Stimulated activated CD8-positive, alpha-beta memory T cell treated with anti-CD3 and anti-CD28 coated beads, Interleukin-4, amount 100 ng/mL, for 1 hour (primary cell): ENCODE data around the gene PBXIP1.
A peak's percentile ranks its signal among the peaks of the same experiment; 100 is the strongest.

Experiments used
- DNase-seq, 2 donors: peaks; one replicate each; pipeline ENCODE4 v3.0.0-alpha.2; 2020; ENCODE audit warnings: low read depth in 2 of 2, low spot score in 1 of 2

The PBXIP1 gene

DNA sequence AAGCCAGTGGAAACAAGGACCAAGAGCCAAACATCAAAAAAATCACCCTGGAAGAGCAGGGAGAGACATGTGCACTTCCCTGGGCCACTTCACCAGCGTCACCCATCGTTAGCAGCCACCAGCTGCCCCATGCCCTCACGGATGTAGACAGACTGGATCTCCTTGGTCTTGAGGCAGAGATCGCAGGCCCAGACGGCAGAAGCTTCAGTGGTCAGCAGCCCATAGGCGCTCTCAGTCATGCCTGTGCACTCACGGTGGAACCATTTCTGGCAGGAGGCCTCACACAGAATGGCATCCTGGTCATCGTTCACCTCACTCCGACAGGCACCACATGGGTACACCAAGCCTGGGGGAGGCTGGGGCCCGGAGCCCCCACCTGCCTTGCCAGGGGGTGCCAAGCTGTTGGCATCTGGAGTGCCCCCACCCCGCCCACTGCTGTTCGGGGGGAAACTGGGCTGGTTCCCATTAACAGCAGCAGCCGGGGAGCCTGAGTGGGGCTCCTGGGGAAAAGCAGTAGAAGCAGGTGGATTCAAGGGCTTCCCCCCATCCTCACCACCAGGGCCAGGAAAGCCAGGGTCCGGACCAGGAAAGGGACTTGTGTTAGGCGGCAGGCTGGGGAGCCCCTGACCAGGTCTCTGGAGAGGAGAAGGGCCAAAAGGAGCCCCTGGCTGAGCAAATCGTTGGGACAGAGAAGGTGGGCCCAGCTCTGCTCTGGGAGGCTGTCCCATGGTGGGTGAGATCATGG is 3.0 kb upstream of the PBXIP1 start:
- no peak for DNase-seq

DNA sequence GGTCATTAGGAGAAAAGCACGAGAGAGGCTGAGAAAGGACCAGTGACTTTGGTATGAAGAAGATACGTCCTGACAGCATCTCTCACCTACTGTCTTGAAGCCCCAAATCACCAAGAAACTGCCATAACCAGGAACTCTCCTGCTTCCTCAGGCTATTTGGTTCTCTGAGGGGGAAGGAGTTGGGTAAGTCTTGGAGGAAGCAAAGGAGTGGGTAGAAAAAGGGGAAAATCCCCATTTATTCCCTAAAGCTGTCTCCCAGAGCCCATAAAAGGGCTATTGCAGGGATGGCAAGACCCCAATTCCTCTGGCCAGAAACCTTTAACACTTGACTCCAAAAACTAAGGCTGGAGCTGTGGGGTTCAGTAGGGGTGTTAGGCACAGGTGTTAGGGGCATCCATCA is 2.1 kb upstream of the PBXIP1 start:
- DNase-seq, result no peak

DNA sequence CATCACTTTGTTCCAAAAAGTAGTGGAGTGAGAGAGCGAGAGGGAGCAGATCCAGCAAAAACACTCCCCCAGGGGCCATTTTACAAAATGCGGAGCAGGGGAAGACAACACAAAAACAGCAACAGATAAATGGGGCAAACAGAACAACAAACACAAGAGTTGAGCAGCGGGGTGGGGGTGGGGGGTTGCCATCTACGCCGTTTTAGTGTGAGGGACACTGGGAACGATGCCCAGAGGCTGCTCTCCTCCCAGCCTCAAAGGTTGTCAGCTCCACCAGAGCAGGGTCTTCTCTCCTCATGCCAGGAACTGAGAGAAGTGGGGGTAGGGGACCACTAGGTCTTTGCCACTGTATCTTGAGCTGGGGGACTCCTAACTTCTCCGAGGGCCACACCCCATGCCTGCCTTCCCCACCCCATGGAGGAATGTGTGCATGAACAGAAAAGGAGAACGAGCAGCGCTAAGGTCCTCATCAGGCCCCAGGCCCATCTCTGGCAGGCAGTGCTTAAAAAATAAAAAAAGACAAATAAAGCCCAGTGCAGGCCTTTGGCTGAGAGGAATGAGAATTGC is 1.3 kb upstream of the PBXIP1 start:
- no peak for DNase-seq

DNA sequence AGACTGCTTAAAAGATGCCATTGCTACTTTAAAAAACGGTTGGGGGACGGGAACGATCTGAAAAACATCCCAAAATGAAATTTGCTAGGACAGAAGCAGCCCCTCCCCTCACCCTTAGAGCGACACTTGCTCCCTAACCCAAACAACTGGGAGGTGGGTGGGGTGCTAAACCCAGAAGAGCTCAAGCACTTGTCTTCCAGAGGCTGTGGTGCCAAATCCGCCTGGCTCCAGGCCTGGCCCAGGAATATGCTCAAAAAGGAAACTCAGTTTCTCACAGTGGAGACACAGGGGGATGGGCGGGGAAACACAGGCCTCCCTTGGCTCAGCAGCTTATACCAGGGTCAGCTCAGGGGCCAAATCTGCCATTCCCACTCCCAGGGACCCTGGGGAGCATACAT is 644 bp upstream of the PBXIP1 start:
- DNase-seq, result no peak

DNA sequence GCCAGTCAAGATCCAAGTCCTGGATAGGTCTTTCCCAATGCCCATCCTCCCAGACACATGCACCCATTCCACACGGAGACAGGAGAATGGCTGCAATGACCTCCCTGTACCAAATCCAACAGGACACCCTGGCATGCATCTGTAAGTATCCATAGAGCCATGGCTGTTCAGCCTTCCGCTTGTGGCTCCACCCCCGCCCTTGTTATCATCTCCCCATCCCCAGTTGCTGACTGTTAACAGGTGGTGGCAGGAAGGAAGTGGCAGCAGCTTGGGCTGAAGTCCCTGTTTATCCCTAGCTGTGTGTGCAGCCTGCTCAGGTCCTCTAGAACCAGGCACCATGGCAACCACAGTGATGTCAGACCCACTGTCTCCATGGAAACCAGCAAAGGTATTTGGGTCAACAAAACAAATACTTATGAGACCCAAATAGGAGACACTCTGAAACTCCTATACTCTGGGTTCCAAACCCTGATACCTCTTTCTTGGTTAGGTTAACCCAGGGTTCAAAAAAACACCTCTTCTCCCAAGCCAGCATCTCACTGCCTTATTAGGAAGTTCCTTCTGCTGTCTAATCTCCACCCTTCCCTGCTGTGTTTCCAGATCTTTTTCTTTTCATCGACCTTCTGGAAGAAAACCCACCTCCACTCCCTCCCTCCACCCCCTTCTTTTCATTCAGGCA is 721 bp downstream of the PBXIP1 start:
- DNase-seq, result peak; percentile 72 to 79

DNA sequence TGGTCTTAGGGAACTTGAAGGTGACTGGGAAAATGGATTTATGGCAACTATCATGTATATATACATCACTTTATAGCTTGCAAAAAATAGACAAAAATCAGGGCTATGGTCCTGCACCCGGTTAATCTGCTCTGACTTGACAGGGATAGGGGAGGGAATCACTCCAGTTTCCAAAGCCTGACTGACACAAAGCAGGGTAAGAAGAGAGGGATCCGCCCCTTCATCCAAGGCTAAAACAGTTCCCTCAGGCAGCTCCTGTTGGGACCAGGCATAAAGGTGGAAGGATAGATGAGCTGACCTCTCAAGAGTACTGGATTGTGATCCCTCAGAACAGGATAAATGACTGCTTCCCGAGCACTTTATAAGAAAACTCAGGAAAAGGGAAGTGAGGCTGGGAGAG is 1.4 kb downstream of the PBXIP1 start:
- DNase-seq, result no peak

DNA sequence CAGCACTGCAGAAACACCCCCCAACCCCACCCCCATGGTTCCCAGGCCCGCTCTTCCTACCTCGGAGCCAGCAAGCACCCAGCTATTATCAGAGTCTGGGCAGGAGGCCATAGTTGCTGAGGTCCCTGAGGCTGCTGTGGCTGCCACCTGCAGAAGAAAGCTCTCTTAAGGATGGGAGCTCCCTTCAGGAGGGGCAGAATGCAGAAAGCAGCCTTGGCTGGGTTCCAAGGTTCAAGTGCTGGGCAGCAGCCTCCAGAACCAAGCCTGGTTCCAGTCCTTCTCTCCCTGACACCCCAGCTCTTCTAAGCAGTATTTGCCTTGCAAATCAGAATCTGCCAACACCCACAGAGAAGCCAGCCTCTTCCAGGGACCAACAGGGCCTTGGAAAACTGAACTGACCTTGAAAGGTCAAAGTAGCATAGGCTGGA is 2.3 kb downstream of the PBXIP1 start:
- no peak for DNase-seq

DNA sequence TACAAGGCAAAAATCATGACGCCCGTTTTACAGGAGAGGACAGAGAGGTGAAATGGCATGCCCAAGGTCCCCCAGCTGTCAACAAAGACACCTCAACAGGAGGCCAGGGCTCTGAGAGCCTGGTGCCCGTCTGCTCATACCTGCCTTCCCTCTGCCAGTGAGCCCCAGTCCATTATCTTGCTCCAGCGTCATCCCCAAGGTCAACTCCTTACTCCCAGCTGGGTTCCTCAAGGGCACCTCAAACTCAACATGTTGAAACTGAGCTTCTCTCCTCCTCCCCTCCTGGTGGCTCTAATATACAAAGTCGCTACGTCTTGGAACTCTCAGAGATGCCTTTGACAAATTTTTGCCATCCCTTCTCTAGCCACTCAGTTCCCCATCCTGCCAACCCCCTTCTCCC is 3.2 kb downstream of the PBXIP1 start:
- no peak for DNase-seq

DNA sequence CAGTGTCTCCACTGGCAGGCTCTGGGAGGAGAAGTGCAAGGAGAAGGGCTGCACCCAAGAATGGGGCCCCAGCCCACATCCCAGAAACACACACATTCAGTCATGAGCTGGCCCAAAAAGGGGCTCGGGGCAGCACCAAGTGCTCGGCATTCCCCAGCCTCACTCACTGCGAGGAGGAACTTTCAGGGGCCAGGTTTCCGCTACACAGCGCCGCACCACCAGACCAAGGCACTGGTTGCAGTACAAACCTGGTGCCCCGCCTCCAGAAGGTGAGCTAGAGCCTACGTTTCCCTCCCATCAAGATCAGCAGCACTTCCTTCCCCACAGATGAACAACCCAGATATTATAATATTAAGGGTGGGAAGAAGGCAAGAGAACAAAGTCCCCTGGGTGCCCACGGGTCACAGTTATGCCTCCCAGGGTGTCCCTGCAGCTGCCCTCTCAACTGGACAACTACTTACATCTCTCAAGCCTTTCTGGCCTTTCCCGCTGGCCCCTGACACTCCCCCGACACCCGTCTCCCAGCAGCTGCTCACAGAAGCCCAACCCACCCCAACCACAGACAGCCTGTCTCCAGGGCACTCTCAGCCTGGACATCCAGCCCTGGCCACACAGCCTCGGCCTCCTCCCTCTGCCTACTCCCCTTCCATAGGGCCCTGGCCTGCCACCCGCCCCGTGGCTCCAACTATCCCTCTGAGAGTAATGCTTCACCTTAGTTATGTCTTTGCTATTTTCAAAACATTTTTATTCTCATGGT is 3.8 kb downstream of the PBXIP1 start:
- peak in 1 of 2 donors; percentile 24 for DNase-seq

DNA sequence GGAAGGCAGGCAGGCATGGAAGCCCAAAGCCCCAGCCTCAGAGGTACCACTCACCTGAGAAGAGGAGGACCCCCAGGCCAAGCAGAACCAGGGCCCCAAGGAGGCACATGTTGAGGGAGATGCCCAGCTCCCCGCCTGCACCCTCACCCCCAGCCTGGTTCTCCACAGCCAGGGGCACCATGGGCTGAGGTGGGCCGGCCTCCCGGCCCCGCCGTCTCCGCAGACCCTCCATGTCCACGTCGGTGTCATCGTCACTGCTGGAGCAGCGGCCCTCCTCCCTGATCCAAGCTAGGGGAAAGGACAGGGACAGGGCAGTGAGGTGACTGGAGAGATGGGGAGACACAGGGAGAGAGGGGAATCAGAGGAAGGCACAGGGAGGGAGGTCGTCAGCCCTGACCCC is 7.8 kb downstream of the PBXIP1 start:
- no peak for DNase-seq

DNA sequence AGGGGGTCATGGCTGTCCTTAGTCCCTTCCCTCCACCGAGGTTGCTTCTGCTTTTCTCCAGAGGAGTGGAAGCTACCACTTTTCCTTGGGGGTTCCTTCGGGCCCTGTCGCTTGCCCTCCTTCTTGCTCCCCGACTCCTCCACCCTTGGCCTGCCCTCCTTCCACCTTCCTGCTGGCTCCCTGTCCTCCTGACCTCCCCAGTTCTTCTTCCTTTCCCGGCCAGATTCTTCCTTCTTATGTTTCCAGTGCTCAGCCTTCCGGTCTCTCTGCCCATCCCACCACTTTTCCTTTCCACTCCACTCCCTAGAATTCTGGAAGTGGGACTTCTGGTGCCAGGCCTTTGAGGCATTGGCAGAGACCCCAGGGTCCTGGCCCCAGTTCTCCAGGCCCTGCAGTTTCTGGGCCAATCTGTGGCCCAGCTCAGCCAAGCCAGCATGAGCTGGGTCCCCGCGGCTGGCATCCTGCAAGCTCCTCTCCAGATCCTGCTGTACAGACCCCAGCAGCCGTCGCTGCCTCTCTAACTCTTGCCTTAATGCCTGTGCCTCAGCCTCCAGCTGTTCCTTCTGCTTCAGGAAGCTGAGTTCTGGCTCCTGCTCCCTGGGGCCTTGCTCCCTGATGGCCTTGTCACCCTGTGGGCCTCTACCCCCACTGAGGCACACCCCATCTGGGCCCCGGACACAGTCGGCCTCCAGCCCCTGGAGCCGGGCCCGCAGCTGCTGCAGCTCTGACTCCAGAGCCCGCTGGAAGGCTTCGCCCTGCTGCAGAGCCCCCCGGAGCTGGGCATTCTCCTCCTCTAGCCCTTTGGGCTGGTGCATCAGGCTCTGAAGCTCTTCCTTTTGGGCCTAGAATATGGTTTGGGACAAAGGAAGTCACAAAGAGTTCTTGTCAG is 9.7 kb downstream of the PBXIP1 start:
- no peak for DNase-seq

DNA sequence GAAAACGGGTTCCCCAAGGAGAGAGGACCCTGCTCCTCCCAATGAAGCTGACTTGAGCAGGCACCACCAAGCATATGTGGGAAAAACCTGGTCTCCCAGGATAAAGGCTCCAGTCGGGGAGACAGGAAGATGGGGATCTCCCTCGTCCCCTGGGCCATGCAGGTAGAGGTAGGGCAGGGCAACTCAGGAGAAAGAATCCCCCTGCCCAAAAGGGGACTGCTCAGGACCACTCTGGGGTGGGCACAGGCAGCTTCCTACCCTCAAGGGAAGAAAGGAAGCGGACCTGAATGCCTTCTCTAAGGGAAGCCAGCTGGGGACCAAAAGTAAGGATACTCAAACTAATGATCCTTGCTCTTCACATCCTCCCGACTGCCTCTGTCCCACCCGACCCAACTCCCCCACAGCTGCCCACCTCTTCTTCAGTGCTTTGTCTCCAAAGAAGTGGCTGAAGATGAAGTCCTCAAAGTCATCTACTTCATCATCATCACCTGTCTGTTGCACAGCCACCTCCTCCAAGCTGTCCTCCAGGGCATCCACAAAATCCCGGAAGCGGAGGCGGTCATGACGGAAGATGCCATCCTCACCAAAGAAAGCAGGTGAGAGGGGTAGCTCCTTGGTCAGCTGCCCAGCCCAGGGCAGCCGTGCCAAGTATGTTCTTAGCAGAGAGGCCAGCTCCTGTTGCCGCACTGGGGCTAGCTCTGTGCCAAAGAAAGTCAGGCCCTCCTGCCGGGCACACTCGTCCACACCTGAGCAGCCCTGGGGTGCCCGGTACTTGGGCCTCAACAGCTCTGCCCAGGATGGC is 10.5 kb downstream of the PBXIP1 start:
- no peak for DNase-seq

DNA sequence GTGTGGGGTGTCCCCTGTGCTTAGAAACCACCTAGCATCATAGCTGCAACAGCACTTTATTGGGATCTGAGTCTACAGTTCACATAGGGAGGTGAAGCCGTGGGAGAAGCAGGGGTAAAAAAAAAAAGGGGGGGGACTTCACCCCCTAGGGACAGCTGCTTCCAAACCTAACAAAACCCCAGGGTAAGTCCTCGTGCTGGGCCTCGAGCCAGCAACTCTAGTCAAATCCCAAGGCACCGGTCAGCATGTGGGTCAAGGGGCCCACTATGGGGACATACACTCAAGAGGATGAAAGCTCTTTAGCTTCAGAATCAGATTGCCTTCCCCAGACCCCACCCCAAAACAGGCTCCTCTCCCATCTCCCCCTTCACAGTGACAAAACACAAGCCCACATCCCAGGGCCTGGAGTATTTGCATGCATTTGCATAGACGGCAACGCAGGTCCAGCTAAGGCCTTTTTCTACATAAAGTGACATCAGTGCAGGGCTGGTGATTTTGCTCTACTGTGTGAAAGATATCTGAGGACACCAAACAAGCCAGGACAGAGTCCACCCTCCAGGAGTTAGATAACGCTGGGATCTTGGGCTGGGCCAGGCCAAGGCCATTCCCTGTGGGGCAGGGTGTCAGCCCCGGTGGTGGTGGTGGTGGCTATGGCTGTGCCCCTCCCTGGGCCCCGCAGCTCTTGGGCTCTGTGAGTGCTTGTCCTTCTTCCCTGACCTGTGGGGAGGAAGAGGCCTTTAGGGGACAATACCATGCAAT is 11.3 kb downstream of the PBXIP1 start:
- no peak for DNase-seq

DNA sequence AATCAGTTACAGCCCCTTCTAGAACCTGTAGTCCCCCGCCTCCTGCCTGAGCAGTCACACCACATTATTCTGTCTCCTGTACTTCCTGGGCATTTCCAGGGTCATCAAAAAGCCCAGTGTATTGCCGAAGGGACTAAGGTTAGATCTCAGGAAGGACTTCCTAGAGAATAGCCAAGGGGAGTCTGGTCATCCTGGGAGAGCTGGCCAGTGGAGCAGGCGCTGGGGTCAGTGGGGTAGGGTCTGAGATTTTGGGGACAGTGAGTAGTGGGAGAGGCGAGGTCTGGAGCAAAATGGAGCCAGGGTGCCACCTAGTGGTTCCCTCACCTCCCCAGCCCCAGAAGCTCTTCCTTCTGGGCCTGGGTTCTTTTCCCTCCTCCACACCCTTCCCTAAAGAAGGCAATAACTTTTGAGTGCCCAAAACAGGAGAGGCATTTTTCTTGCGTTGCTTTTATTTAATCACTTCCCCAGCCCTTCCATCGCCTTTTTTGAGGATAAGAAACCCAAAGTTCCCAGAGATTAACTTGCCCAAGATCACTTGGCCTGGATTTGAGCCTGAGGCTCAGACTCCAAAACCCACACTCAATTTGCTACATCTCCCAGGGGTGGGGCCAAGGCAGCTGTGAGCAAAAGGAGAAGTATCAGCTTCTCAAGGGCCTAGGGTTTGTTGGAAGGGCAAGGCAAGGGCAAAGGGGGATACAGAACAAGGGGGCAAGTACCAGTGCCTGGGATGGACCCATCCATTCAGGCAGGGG is 12.1 kb downstream of the PBXIP1 start:
- DNase-seq, result no peak

DNA sequence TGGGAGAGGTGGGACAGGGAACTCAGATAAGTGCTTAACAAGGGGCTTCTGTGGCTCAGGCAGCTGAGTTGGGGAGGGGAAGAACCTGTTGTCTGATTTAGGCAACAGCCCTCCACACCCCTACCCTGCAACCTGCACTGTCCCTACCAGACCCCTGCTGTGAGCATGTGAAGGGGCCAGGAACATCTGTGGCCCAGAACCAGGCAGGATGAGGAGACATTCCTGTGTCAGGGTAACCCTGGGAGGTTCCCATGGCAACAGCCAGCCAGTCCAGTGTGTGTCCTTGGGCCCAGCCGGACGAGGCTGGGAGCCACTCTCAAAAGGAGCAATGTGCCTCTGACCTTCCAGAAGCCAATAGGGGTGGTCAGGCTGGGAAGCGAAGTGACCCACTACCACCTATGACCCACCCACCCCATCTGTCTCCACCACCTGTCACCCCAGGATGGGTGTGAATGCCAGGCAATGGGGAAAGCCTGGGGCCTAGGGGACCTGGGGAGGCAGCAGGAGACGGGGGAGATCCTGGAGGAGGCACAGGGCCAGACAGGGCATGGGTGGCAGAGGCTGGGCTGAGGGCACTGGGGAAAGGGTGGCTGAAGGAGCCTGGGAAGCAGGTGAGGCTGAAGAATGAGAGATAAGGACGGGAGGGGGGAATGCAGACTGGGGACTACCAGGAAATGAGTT is 14.4 kb downstream of the PBXIP1 start:
- no peak for DNase-seq

DNA sequence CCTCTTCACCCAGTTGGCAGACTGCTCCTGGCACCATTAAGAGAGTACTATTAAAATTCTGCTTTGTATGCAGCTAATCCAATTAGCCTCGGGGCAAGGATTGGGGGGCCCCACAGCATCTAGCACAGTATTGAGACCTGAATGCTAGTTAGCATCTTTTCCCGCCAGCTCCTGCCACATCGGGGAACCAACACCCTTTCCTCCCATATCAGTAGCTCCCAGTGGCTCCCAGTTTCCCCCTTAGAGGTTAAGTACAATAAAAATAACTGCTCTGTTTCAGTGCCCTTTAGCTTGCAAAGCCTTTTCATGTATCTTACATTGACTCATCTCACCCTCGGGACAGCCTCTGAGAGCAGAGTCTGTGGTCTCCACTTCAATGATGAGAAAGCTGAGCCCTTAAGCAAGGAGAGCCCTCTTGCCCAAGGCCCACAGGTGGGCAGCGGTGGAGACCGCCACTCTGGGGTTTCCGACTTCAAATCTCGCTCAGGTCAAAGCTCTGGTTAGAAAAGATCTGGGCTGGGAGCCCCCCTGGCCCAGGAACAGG is 15.2 kb downstream of the PBXIP1 start:
- no peak for DNase-seq

DNA sequence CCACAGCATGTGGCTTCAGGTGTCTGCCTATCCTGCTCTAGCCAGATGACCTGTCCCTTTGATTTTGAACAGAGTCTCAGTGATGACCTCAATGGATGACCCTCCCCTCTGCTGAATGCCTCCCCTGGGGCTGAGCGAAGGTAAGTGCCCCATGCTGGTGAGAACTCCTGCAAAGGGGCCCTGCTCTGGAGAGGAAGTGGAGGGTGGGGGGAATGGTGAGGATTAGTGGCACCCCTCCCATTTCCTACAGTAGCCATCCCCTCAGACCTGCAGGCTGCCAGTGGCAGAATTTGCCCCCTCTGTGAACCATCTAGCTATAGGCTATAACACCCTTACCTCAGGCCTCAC is 15.7 kb downstream of the PBXIP1 start:
- DNase-seq, result no peak
